MM.1S (cell line): Measurements from ENCODE around the gene CAPN8.

Experiments used
- CTCF ChIP-seq: fragments of 300-600 bp; sonication (generic); IDR thresholded peaks from 2 replicates; pipeline ENCODE4 v1.5.1; 2016; ENCODE audit warnings: antibody characterized with exemption, low read length, mixed read lengths
- EZH2 ChIP-seq: fragments of 300-600 bp; sonication (generic); optimal IDR thresholded peaks from 2 replicates; pipeline ENCODE3; 2017; ENCODE audit warnings: low read depth, mild to moderate bottlenecking, antibody characterized with exemption, low read length, mixed read lengths
- EZH2phosphoT487 ChIP-seq: fragments of 300-600 bp; sonication (generic); IDR thresholded peaks from 2 replicates; pipeline ENCODE4 v1.6.1; 2018; ENCODE audit warnings: antibody characterized with exemption, low read length

DNA sequence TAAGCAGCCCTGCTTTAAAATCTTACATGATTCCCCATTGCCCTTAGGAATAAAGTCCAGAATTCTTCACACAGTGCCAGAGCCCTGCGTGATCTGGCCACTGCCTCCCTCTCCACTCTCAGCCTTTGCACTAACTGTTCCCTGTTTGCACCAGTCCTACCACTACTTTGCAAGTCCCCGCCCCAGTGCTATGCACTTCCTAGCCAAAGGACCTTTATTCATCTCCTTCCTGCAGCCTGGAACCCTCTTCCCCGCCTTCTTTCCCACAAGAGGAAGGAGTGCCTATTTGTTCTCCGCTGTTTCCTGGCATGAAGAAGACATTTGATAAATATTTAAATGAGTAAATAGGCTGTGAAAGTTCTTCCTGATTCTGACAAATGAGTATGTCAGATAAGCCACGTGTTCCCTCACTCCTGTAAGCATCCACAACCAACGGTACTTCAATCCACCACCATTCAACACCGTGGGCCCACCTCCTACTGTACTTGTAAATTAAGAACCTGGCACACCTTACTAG is 23.9 kb downstream of the CAPN8 start:
- TF ChIP-seq CTCF = no peak
- TF ChIP-seq EZH2phosphoT487 = no peak
- no peak for TF ChIP-seq EZH2
